Testis (tissue), 3 donors: Measurements from ENCODE around the gene C16orf89. TPM values are rescaled to one million over a fixed set of nuclear protein-coding genes. Genes with fewer than 3 reads are reported as not detected.

ENCODE experiments used
- DNase-seq: peaks from one replicate; pipeline ENCODE4 v3.0.0-alpha.2; 2019
- H3K27ac ChIP-seq, 2 donors: fragments of 200-600 bp; sonication (generic); one replicate each; pipeline ENCODE4 v1.5.1; 2019
- H3K27me3 ChIP-seq: fragments of 200-600 bp; sonication (generic); one replicate; pipeline ENCODE4 v1.5.1; 2019
- H3K36me3 ChIP-seq: fragments of 200-600 bp; sonication (generic); one replicate; pipeline ENCODE4 v1.5.1; 2017; ENCODE audit warnings: low read depth; ENCODE audit errors: missing control alignments
- H3K4me1 ChIP-seq: fragments of 200-600 bp; sonication (generic); one replicate; pipeline ENCODE4 v1.5.1; 2019
- H3K4me3 ChIP-seq, 2 donors: fragments of 200-600 bp; sonication (generic); one replicate each; pipeline ENCODE4 v1.5.1; 2017 to 2019
- H3K9me3 ChIP-seq: fragments of 200-600 bp; sonication (generic); one replicate; pipeline ENCODE4 v1.5.1; 2017
- CTCF ChIP-seq, 3 experiments: fragments of 450-650 bp in 2 of 3; fragments of 200-600 bp in 1 of 3; sonication (generic) in 1 of 3; IDR thresholded peaks; one replicate each; pipeline ENCODE4 v1.5.1; 2016 to 2019; ENCODE audit warnings: antibody characterized with exemption in 3 of 3, mild to moderate bottlenecking in 2 of 3, moderate library complexity in 1 of 3
- POLR2A ChIP-seq: fragments of 450-650 bp; IDR thresholded peaks from one replicate; pipeline ENCODE4 v1.6.1; 2017; ENCODE audit warnings: antibody characterized with exemption, mild to moderate bottlenecking, moderate library complexity
- WGBS, 2 donors: methylation state at CpG; one replicate each; pipeline ENCODE4 v1.1.5; 2018; 5-methylcytosine and 5-hydroxymethylcytosine counted together
- intact Hi-C: fragments of 100-400 bp; cut with DNase I; formaldehyde crosslinking; loops from one replicate; pipeline ENCODE4 v1.15.1; 2023; ENCODE audit warnings: low total_unique reads
- polyA plus RNA-seq: library from polyadenylated mRNA; stranded (reverse); fragments of 350-450 nt; fragmentation: Illumina TruSeq; extraction: RNeasy Lipid Tissue Mini Kit (QIAGEN cat#74804); gene quantifications from one replicate; pipeline ENCODE4 v1.2.3, GENCODE V29; 2014; ENCODE audit warnings: low read depth, low replicate concordance; ENCODE audit not compliant: insufficient read depth
- total RNA-seq, 2 donors: library from RNA; depleted of rRNA; stranded (reverse); fragments of >200 nt; gene quantifications; one replicate each; pipeline ENCODE4 v1.2.3, GENCODE V29; 2016

Gene C16orf89
- total and polyA plus RNA-seq, 3 donors from 2014 or later: 1.2 to 10.8 (median 2.4) TPM

- TF ChIP-seq POLR2A (no peak), CTCF (IDR thresholded peaks at IDR 0.05) (no peak)
- no peak for DNase-seq
- peaks cover 14% of the 10 kb centered on the region for H3K4me1 ChIP-seq
- no peaks in the 10 kb centered on the region for H3K9me3 ChIP-seq
- intact Hi-C loops: no loop called here
- 55 to 59% methylated on average over 3 of the region's 3 CpGs for WGBS, 2 donors
- no peaks in the 10 kb centered on the region for H3K27me3 ChIP-seq
- no peak overlapping the region for H3K4me3 ChIP-seq
- no peaks in the 10 kb centered on the region for H3K36me3 ChIP-seq
- H3K27ac ChIP-seq: no peak overlapping the region
These were observed 63.0 kb downstream of the C16orf89 start for GRCh38 chr16:5002699-5003143.

- TF ChIP-seq POLR2A (no peak), CTCF (IDR thresholded peaks at IDR 0.05) (no peak)
- Histone ChIP-seq H3K4me1 (peaks cover 14% of the 10 kb centered on the region), H3K4me3 (no peak overlapping the region), H3K27ac (no peak overlapping the region), H3K9me3 (no peaks in the 10 kb centered on the region), H3K36me3 (no peaks in the 10 kb centered on the region), H3K27me3 (no peaks in the 10 kb centered on the region)
- no peak for DNase-seq
- WGBS, 2 donors: 57 to 58% methylated on average over 6 of the region's 6 CpGs
- intact Hi-C loops: no loop called here
These were observed 63.8 kb downstream of the C16orf89 start for GRCh38 chr16:5001986-5002385.

- no peak overlapping the region for H3K27ac ChIP-seq
- H3K4me1 ChIP-seq: peaks cover 14% of the 10 kb centered on the region
- WGBS, 2 donors: 49 to 61% methylated on average over 7 of the region's 7 CpGs
- no peaks in the 10 kb centered on the region for H3K36me3 ChIP-seq
- intact Hi-C loops: no loop called here
- H3K27me3 ChIP-seq: no peaks in the 10 kb centered on the region
- no peaks in the 10 kb centered on the region for H3K9me3 ChIP-seq
- peak; percentile 73 for DNase-seq
- H3K4me3 ChIP-seq: no peak overlapping the region
- TF ChIP-seq CTCF (IDR thresholded peaks at IDR 0.05) (no peak), POLR2A (no peak)
These were observed 64.2 kb downstream of the C16orf89 start for GRCh38 chr16:5001571-5001970.

GRCh38 chr16:5000573-5001001 is 65.2 kb downstream of the C16orf89 start:
- Histone ChIP-seq H3K36me3 (no peaks in the 10 kb centered on the region), H3K27me3 (no peaks in the 10 kb centered on the region), H3K27ac (no peak overlapping the region), H3K4me1 (peaks cover 14% of the 10 kb centered on the region), H3K4me3 (no peak overlapping the region), H3K9me3 (no peaks in the 10 kb centered on the region)
- TF ChIP-seq POLR2A (no peak), CTCF (IDR thresholded peaks at IDR 0.05) (no peak)
- whole genome bisulfite sequencing, 2 donors: 81 to 85% methylated on average over 17 to 19 of the region's 19 CpGs
- DNase-seq: no peak
- intact Hi-C loops: no loop called here

- no peak overlapping the region for H3K27ac ChIP-seq
- H3K4me3 ChIP-seq: no peak overlapping the region
- DNase-seq: no peak
- H3K27me3 ChIP-seq: no peaks in the 10 kb centered on the region
- intact Hi-C loops: no loop called here
- H3K4me1 ChIP-seq: no peaks in the 10 kb centered on the region
- no peaks in the 10 kb centered on the region for H3K36me3 ChIP-seq
- no peaks in the 10 kb centered on the region for H3K9me3 ChIP-seq
- TF ChIP-seq CTCF (IDR thresholded peaks at IDR 0.05) (no peak), POLR2A (no peak)
- WGBS, 2 donors: 77 to 79% methylated on average over 16 to 17 of the region's 18 CpGs
These were observed 70.9 kb downstream of the C16orf89 start for GRCh38 chr16:4994719-4995434.
